ENCODE data around the gene KCNQ1. TPM values are rescaled to one million over a fixed set of nuclear protein-coding genes. Genes with fewer than 3 reads are reported as not detected.

KCNQ1 gene
- total RNA-seq, 5 donors from 2014 or later (not counting 1 experiment from before 2014, with no cell fraction given), result 20.9 to 32.9 (median 24.0) TPM

- POLR2A ChIA-PET, result no interaction called here
- no peak overlapping the region for H3K27ac Mint-ChIP-seq
These were observed 88.1 kb downstream of the KCNQ1 start for GRCh38 chr11:2532704-2533586.

DNA sequence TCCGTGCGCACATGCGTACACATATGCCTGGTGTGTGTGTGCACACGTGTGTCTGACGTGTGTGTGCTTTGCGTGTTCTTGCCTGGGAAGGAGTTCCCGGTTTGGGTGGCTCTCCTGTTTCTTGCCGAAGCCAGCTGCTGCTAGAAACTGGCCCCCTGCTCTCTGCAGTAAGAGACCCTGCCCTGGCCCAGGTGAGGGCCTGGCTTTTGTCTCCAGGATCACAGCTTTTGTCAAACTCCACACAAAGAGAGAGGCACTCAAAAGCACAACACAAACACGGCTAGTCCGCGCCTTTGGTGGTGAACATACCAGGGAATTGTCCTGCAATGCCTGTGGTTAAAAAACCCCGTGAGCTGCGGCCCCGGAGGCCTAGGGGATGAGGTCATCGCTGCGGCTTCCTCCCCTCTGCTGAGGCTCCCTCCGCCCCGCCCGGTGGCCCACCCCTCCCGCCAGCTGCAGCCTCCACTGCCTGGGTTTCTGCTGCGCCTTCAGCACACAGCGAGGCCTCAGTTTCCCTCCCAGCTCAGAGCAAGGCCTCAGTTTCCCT lies 88.9 kb downstream of the KCNQ1 start:
- DNase-seq, result peak in 14 of 35 experiments; percentile 11 to 58 (median 26)
- CTCF ChIA-PET, result interaction anchor here (0.6 to 3.5 kb wide), 14 partner anchors 12 to 558 kb away, joined by 3 to 32 read pairs (median 6); partner anchors contain the start of gene PHLDA2 (in 1 of the 2)
- Mint-ChIP-seq H3K9me3 (no peaks in the 10 kb centered on the region), H3K27me3 (no peaks in the 10 kb centered on the region), H3K27ac (no peak overlapping the region), H3K4me1 (peaks cover 21 to 24% (median 21%) of the 10 kb centered on the region in 3 donors), H3K4me3 (peak overlapping the region in 2 of 3 donors; percentile 68 to 80), H3K36me3 (no peaks in the 10 kb centered on the region)
- POLR2A ChIA-PET, result interaction anchor here in 1 of 2 donors (0.6 kb wide), 1 partner anchor 683 kb away, joined by 3 read pairs; no protein-coding TSS in a partner anchor
- Histone ChIP-seq H3K36me3 (ENCODE audit: control insufficient read depth in 2 of 2, extremely low read depth in 1 of 2, insufficient read depth in 1 of 2, low read length in 1 of 2) (peaks cover 0 to 9% of the 10 kb centered on the region in 2 donors), H3K4me1 (ENCODE audit: control insufficient read depth in 1 of 2, extremely low read depth in 1 of 2, insufficient read depth in 2 of 2, low read length in 2 of 2) (peaks cover 8 to 24% of the 10 kb centered on the region in 2 experiments), H3K9me3 (no peaks in the 10 kb centered on the region), H3K27ac (ENCODE audit: low read length) (no peak overlapping the region), H3K27me3 (replicated peaks in 1 of 2; ENCODE audit: control insufficient read depth in 2 of 2, extremely low read depth in 1 of 2, insufficient read depth in 2 of 2, low read length in 1 of 2) (peaks cover 0 to 32% of the 10 kb centered on the region in 2 experiments), H3K4me3 (ENCODE audit: control insufficient read depth in 1 of 2, extremely low read depth in 1 of 2, low read length in 1 of 2) (peak overlapping the region in 1 of 2 donors; percentile 29)
- ATAC-seq (replicated peaks in 1 of 4), result no peak
- 62% methylated on average over 22 of the region's 22 CpGs for WGBS (ENCODE audit: insufficient coverage)

More at GRCh38 chr11:2532704-2533586, 88.1 kb downstream of the KCNQ1 start:
- Mint-ChIP-seq H3K9me3 (no peaks in the 10 kb centered on the region), H3K4me1 (peaks cover 24 to 26% (median 24%) of the 10 kb centered on the region in 3 donors), H3K4me3 (peak overlapping the region; percentile 68 to 80 (median 68)), H3K27me3 (no peaks in the 10 kb centered on the region), H3K36me3 (no peaks in the 10 kb centered on the region)
- 18% methylated on average over 43 of the region's 43 CpGs for WGBS (ENCODE audit: insufficient coverage)
- Histone ChIP-seq H3K27ac (ENCODE audit: low read length) (no peak overlapping the region), H3K4me1 (ENCODE audit: control insufficient read depth in 1 of 2, extremely low read depth in 1 of 2, insufficient read depth in 2 of 2, low read length in 2 of 2) (peaks cover 8 to 24% of the 10 kb centered on the region in 2 experiments), H3K4me3 (ENCODE audit: control insufficient read depth in 1 of 2, extremely low read depth in 1 of 2, low read length in 1 of 2) (peak overlapping the region in 1 of 2 donors; percentile 29), H3K27me3 (replicated peaks in 1 of 2; ENCODE audit: control insufficient read depth in 2 of 2, extremely low read depth in 1 of 2, insufficient read depth in 2 of 2, low read length in 1 of 2) (peaks cover 0 to 30% of the 10 kb centered on the region in 2 experiments), H3K9me3 (no peaks in the 10 kb centered on the region), H3K36me3 (ENCODE audit: control insufficient read depth in 2 of 2, extremely low read depth in 1 of 2, insufficient read depth in 1 of 2, low read length in 1 of 2) (peaks cover 0 to 9% of the 10 kb centered on the region in 2 donors)
- CTCF ChIA-PET, result interaction anchor here (0.6 to 3.5 kb wide), 16 partner anchors 58 to 558 kb away, joined by 3 to 32 read pairs (median 5); partner anchors contain the start of gene PHLDA2 (in 1 of the 2)
- DNase-seq, result peak; percentile 72 to 95 (median 87)
- peak; percentile 83 to 91 (median 86) for ATAC-seq (replicated peaks in 1 of 4)

- POLR2A ChIA-PET, result interaction anchor here in 1 of 2 donors (0.6 kb wide), 1 partner anchor 683 kb away, joined by 3 read pairs; no protein-coding TSS in a partner anchor
These were observed 89.5 kb downstream of the KCNQ1 start for GRCh38 chr11:2534134-2534956.

GRCh38 chr11:2534957-2535672 lies 90.3 kb downstream of the KCNQ1 start:
- no peaks in the 10 kb centered on the region for H3K36me3 Mint-ChIP-seq
- peaks cover 0 to 2% of the 10 kb centered on the region in 2 donors for H3K36me3 ChIP-seq (ENCODE audit: control insufficient read depth in 2 of 2, extremely low read depth in 1 of 2, insufficient read depth in 1 of 2, low read length in 1 of 2)
- POLR2A ChIA-PET, result no interaction called here
- peaks cover 0 to 35% of the 10 kb centered on the region in 2 experiments for H3K27me3 ChIP-seq (replicated peaks in 1 of 2; ENCODE audit: control insufficient read depth in 2 of 2, extremely low read depth in 1 of 2, insufficient read depth in 2 of 2, low read length in 1 of 2)
- no peaks in the 10 kb centered on the region for H3K9me3 Mint-ChIP-seq
- no peak overlapping the region for H3K4me3 Mint-ChIP-seq
- no peaks in the 10 kb centered on the region for H3K27me3 Mint-ChIP-seq
- H3K27ac ChIP-seq (ENCODE audit: low read length), result no peak overlapping the region
- DNase-seq (no peak), ATAC-seq (replicated peaks in 1 of 4) (no peak)
- peaks cover 19 to 21% (median 20%) of the 10 kb centered on the region in 3 donors for H3K4me1 Mint-ChIP-seq
- 93% methylated on average over 15 of the region's 15 CpGs for WGBS (ENCODE audit: insufficient coverage)
- H3K27ac Mint-ChIP-seq, result no peak overlapping the region
- H3K4me1 ChIP-seq (ENCODE audit: control insufficient read depth in 1 of 2, extremely low read depth in 1 of 2, insufficient read depth in 2 of 2, low read length in 2 of 2), result peaks cover 8 to 24% of the 10 kb centered on the region in 2 experiments
- H3K4me3 ChIP-seq (ENCODE audit: control insufficient read depth in 1 of 2, extremely low read depth in 1 of 2, low read length in 1 of 2), result no peak overlapping the region
- CTCF ChIA-PET, result interaction anchor here in 1 of 2 donors (3.5 kb wide), 1 partner anchor 352 kb away, joined by 32 read pairs; no protein-coding TSS in a partner anchor
- no peaks in the 10 kb centered on the region for H3K9me3 ChIP-seq

More at GRCh38 chr11:2534134-2534956, 89.5 kb downstream of the KCNQ1 start:
- Mint-ChIP-seq H3K4me1 (peaks cover 19 to 21% (median 20%) of the 10 kb centered on the region in 3 donors), H3K4me3 (no peak overlapping the region), H3K27me3 (no peaks in the 10 kb centered on the region), H3K9me3 (no peaks in the 10 kb centered on the region), H3K36me3 (no peaks in the 10 kb centered on the region), H3K27ac (no peak overlapping the region)
- H3K27me3 ChIP-seq (replicated peaks in 1 of 2; ENCODE audit: control insufficient read depth in 2 of 2, extremely low read depth in 1 of 2, insufficient read depth in 2 of 2, low read length in 1 of 2), result peaks cover 0 to 32% of the 10 kb centered on the region in 2 experiments
- no peak for DNase-seq
- 89% methylated on average over 25 of the region's 31 CpGs for WGBS (ENCODE audit: insufficient coverage)
- CTCF ChIA-PET, result interaction anchor here (0.6 to 3.5 kb wide), 8 partner anchors 13 to 557 kb away, joined by 3 to 32 read pairs (median 6); no protein-coding TSS in a partner anchor
- no peak for ATAC-seq (replicated peaks in 1 of 4)
- no peak overlapping the region for H3K27ac ChIP-seq (ENCODE audit: low read length)
- peaks cover 0 to 9% of the 10 kb centered on the region in 2 donors for H3K36me3 ChIP-seq (ENCODE audit: control insufficient read depth in 2 of 2, extremely low read depth in 1 of 2, insufficient read depth in 1 of 2, low read length in 1 of 2)
- H3K4me1 ChIP-seq (ENCODE audit: control insufficient read depth in 1 of 2, extremely low read depth in 1 of 2, insufficient read depth in 2 of 2, low read length in 2 of 2), result peaks cover 8 to 24% of the 10 kb centered on the region in 2 experiments
- no peak overlapping the region for H3K4me3 ChIP-seq (ENCODE audit: control insufficient read depth in 1 of 2, extremely low read depth in 1 of 2, low read length in 1 of 2)
- no peaks in the 10 kb centered on the region for H3K9me3 ChIP-seq

GRCh38 chr11:2535673-2536439 lies 91.0 kb downstream of the KCNQ1 start:
- Histone ChIP-seq H3K27ac (ENCODE audit: low read length) (no peak overlapping the region), H3K4me3 (ENCODE audit: control insufficient read depth in 1 of 2, extremely low read depth in 1 of 2, low read length in 1 of 2) (no peak overlapping the region), H3K4me1 (ENCODE audit: control insufficient read depth in 1 of 2, extremely low read depth in 1 of 2, insufficient read depth in 2 of 2, low read length in 2 of 2) (peaks cover 8 to 24% of the 10 kb centered on the region in 2 experiments), H3K9me3 (no peaks in the 10 kb centered on the region), H3K36me3 (ENCODE audit: control insufficient read depth in 2 of 2, extremely low read depth in 1 of 2, insufficient read depth in 1 of 2, low read length in 1 of 2) (no peaks in the 10 kb centered on the region), H3K27me3 (replicated peaks in 1 of 2; ENCODE audit: control insufficient read depth in 2 of 2, extremely low read depth in 1 of 2, insufficient read depth in 2 of 2, low read length in 1 of 2) (peaks cover 0 to 35% of the 10 kb centered on the region in 2 experiments)
- ATAC-seq (replicated peaks in 1 of 4), result no peak
- Mint-ChIP-seq H3K36me3 (no peaks in the 10 kb centered on the region), H3K4me1 (peaks cover 19 to 22% (median 21%) of the 10 kb centered on the region in 3 donors), H3K9me3 (no peaks in the 10 kb centered on the region), H3K27ac (no peak overlapping the region), H3K27me3 (no peaks in the 10 kb centered on the region), H3K4me3 (no peak overlapping the region)
- ChIA-PET POLR2A (no interaction called here), CTCF (no interaction called here)
- DNase-seq, result no peak
- 90% methylated on average over 26 of the region's 27 CpGs for WGBS (ENCODE audit: insufficient coverage)

Measured in T-cell (primary cell).